KBM-7 (cell line): Measurements from ENCODE around the gene ITIH2.
"Not testable (repeated sequence)": the region's sequence is repeated elsewhere in the genome, so short reads cannot be mapped to it uniquely, and the experiment has no call there.

Experiments used
- DNase-seq: peaks from one replicate; pipeline ENCODE4 v3.0.0-alpha.2; 2015
- in situ Hi-C: fragments of 300-500 bp; cut with MboI; formaldehyde crosslinking; loops from 2 replicates; pipeline ENCODE4 v1.14.3; 2020; ENCODE audit warnings: low sequenced_read_pairs, low pct_unique_long_range_greater_than_20kb, mixed read lengths

ITIH2 gene

DNA sequence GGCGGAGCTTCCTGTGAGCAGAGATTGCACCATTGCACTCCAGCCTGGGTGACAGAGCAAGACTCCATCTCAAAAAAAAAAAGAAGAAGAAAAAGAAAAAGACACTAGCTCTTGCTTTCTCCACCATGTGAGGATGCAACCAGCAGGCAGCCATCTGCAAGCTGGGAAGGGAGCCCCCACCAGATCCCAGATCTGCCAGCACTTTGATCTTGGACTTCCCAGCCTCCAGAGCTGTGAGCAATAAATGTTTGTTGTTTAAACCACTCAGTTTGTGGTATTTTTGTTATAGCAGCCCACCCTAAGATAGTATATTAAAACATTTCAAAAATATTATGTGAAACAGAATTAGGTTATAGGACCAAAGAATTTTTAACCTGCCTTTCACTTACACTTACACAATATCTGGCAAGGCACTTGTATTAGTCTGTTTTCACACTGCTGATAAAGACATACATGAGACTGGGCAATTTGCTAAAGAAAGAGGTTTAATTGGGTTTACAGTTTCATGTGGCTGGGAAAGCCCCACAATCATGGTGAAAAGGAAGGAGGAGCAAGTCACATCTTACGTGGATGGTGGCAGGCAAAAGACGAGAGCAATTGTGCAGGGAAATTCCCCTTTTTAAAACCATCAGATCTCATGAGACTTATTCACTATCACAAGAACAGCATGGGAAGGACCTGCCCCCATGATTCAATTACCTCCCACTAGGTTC is 12.1 kb upstream of the ITIH2 start:
- in situ Hi-C loops, result not testable (repeated sequence)

DNA sequence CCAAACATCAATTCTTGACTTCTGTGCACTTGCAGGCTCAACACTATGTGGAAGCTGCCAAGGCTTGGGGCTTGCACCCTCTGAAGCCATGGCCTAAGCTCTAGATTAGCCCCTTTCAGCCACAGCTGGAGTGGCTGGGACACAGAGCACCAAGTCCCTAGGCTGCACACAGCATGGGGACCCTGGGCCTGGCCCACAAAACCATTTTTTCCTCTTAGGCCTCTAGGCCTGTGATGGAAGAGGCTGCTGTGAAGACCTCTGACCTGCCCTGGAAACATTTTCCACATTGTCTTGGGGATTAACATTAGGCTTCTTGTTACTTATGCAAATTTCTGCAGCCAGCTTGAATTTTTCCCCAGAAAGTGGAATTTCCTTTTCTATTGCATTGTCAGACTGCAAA is 10.7 kb upstream of the ITIH2 start:
- DNase-seq, in situ Hi-C loops: not testable (repeated sequence)

More for the DNA sequence above, 12.1 kb upstream of the ITIH2 start:
- DNase-seq, result not testable (repeated sequence)

DNA sequence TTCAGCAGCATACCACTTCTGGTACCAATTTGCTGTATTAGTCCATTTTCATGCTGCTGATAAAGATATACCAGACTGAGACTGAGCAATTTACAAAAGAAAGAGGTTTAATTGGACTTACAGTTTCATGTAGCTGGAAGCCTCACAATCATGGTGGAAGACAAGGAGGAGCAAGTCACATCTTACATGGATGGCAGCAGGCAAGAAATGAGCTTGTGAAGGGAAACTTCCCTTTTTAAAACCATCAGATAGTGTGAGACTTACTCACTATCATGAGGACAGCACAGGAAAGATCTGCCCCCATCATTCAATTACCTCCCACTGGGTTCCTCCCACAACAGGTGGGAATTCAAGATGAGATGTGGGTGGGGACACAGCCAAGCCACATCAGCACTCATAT is 9.9 kb upstream of the ITIH2 start:
- DNase-seq, in situ Hi-C loops: not testable (repeated sequence)

DNA sequence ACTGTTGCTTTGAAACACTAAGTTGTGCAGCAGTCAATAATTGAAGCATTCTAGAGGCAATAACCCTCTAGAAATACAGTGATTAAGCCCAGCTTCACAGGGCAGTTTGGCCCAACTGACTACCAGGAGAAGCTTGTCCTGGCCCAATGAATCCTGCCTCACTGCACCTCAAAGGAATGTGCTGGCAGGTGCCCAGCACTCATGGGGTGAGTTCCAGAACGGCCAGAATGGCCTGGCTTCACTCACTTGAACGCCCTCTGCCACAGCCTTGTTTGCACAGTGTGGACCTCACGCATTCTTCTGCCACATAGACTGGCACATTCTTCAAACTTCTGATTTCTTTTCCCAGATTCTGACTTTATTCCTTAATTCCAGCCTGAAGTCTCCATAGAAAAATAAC is 6.6 kb upstream of the ITIH2 start:
- in situ Hi-C loops, result no loop called here
- no peak for DNase-seq

DNA sequence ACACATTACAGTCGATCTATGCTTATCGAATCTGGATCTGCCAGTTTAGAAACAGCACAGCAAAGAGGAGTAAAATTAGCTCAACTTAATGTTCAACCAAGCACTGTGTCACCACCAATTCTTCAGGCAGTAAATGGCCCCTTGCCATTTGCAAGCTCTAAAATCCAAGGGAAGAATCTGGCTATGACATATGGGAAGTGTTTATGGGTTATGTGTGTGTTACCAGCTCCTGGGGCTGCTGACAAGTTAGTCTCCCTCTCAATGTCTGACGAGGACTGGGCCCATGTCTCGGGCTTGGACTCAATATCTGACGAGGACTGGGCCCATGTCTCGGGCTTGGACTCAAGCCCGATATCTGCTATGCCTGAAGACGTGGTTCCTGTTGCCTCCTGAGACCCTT is 5.7 kb upstream of the ITIH2 start:
- in situ Hi-C loops, result no loop called here
- DNase-seq, result no peak

DNA sequence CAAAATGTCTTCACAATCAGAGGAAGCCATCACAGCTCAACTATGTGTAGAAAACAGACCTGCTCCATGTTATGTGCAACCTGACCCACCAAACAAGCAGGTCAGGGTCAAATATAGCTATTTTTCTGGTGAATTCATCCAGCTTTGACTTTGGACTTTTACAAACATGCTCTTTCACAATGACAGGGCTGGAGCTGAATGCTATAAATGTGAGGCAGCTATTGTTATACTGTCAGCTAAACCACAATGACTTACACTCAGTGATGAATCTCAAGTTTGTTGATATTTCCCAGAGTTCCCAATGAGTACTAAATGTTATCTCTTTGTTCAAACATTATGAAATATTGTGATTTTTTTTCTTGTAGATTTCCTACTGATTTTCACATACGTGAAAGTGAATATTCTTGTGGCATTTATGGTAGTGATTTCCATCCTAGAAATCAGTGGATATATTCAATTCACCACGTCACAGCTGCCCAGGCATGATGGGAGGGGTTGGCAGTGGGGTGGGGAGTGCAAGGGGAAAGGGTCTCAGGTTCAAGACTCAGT is 2.5 kb upstream of the ITIH2 start:
- in situ Hi-C loops, result no loop called here
- DNase-seq, result no peak

DNA sequence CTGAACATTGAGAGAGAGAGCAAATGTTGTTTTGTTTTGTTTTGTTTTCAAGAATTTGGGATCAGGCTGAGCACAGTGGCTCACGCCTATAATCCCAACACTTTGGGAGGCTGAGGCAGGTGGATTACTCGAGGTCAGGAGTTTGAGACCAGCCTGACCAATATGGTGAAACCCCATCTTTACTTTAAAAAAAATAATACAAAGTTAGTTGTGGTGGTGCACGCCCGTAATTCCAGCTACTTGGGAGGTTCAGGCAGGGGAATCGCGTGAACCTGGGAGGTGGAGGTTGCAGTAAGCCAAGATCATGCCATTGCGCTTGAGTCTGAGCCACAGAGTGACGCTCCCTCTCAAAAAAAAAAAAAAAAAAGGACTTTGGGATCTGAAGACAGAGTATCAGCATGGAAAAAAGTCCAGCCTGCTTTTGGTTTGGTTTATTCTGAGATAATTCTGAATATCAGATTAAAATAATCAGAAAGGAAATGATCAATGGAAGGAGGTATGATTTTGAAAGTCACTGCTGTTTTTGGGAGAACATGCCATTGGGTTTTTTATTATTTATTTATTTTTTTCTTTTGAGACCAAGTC is 1.9 kb upstream of the ITIH2 start:
- in situ Hi-C loops, result no loop called here

DNA sequence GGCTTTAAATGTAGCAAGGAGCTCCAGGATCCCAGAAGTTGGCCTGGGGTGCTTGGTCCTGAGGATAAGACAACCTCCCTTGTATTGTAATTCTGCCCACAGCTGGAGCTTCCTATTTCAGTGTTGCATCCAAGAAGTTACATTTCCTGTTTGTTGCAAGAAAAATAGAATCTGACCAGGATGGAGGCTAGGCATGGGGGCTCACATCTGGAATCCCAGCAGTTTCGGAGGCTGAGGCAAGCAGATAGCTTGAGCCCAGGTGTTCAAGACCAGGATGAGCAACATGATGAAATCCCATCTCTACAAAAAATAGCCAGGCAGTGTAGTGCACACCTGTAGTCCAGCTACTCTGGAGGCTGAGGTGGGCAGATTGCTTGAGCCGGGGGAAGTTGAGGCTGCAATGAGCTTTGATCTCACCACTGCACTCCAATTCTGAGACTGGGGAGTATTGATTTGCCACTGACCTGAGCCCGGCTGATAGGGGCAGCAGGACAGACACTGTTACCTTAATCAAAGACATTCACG is 766 bp upstream of the ITIH2 start:
- DNase-seq, result no peak
- in situ Hi-C loops, result no loop called here

More for the DNA sequence above, 1.9 kb upstream of the ITIH2 start:
- DNase-seq, result no peak

DNA sequence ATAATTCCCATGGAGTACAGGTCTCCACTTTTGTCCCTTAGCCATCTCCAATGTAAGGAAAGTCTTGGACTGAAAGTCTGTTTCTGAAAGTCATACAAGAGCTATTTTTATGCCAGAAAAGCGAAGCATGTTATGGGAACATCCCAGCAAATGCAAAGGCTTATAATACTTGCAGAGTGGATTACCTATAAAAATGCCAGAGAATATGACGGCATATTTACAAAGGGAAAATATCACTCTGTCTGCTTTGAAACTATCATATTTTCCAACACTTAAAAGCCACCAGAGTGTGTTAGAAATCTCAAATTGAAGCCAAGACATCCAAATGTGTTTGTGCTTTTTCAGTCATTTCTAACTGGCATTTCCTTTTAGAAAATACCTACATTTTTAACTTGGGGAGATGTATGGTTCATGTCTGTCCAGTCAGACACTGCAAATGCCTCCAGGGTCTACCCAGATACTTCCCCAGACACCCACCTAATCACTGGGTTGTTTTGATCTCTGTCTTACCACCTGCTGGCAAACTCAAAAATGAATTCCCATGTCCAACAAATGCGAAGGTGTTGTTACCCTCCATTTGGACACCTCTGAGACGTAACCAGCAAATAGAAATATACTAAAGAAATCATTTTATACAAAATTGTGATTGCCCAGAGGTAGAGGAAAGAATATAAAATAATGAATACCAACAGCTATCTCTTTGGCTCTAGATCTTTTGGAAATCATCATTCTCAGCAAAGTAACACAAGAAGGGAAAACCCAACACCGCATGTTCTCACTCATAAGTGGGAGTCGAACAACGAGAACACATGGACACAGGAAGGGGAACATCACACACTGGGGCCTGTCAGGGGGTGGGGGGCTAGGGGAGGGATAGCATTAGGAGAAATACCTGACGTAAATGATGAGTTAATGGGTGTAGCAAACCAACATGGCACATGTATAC is 1.2 kb downstream of the ITIH2 start:
- no peak for DNase-seq
- in situ Hi-C loops, result no loop called here

DNA sequence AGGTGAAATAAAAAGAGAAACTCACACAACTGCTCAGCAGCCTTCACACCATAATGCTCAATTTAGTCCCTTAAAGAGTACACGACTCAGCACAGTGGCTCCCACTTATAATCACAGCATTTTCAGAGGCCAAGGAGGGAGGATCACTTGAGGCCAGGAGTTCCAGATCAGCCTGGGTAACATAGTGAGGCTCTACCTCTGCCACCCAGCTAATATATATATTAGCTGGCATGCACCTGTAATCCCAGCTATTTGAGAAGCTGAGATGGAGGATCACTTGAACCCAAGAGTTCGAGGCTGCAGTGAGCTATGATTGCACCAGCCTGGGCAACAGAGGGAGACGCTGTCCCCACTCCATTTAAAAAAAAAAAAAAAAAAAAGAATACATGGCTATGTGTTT is 2.2 kb downstream of the ITIH2 start:
- no peak for DNase-seq
- in situ Hi-C loops, result no loop called here

DNA sequence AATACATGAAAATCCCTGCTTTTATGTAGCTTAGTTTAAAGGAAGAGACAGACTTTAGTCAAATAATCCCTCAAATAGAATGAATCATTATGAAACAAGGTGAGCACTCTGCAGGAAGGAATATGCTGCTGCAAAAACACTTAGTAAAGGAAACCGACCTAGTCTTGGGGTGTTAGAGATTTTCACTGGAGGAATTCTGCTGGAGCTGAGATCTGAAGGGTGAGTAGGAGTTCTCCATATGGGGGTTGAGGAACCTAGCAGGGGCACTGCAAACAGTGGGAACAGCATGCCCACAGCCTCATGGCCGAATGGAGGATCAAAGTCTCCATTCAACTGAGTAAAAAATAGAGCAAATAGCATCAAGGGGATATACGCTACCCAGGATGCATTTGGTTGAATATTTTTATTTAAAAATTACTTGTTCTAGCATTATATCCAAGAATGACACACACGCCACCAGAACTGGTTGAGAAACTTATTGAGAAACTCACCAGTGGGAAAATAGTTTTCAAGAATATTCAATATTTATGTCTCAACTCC is 3.5 kb downstream of the ITIH2 start:
- no peak for DNase-seq
- in situ Hi-C loops, result no loop called here

DNA sequence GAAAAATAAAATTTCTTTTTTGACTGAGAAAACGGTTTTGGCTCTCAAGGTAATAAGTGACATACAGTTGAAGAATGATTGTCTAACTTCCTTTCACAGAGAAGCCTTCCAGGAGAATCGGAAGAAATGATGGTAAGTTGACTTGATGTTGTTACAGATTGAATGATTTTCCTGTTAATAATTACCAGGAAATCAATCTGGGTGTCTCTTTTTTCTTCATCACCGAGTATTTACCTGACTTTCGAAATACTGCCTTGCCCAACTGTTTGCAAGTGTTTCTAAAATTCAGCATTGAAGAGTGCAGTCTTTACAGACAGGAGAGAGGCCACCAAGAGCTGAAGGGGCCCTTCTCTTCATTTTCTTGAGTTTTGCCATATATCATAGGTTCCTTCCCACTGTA is 4.0 kb downstream of the ITIH2 start:
- no peak for DNase-seq
- in situ Hi-C loops, result no loop called here

DNA sequence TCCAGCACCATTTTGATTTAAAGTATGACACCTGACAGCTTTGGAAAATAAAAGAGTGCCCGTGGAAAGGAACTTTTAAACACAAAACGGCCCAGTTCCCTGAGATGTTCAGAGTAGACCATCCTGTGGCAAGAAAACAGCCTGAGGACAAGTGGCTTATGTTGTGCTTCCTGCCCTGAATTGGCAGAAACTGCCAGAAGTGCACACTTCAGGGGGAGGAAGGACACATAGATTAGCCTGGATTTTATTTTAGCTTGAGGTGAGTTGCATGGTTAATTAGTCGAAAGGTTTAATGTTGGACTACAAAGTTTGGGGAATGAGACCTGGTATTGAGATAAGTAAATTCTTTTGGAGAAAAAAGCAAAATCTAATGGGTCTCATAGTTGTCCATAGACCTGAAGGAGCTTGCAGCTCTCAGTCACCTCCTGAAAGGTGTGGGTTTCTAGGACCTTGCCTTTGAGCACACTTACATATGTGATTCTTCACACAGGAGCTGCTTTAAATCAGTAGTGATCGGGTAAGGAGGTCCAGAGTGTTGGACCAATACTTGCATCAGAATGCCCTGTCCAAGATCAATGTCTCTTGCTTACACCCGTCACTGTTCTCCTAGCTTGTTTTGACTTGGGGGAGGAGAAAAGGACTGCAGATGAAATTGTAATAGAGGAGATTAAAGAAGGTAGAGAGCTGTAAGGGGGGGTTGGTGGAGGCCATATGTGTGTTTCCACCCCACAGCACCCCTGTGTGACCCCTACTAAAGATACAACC is 4.9 kb downstream of the ITIH2 start:
- DNase-seq, result no peak
- in situ Hi-C loops, result no loop called here

DNA sequence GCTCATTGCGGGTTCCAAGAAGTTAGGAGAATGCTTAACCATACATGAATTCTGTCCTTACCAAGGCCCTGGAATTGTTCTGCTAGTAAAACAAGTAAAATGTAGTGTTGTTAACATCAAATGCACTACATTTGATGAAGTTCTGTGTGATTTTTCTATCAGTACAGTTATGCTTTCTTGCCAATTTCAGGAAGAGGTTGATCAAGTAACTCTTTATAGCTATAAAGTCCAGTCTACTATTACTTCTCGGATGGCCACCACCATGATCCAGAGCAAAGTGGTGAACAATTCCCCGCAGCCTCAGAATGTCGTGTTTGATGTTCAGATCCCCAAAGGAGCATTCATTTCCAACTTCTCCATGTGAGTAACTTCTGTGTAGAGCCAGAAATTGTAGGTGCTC is 5.7 kb downstream of the ITIH2 start:
- in situ Hi-C loops, result no loop called here
- no peak for DNase-seq

DNA sequence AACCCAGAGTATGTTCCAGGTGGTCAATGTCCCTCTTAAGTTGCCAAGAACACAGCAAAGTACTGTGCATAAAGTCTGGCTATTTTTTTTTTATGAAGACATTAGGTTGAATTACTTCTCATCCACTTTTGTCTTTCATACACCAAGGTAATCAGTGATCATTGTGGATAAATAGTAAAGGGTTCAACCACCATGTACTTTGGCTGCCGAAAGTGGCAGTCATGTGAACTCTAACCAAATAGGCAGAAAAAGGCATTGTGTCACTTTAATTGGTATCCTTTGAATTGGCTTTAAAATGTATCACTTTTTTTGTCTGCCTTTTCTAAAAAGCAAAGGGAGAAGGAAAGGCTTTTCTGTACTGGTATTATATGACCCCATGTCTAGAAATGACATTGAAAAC is 7.3 kb downstream of the ITIH2 start:
- DNase-seq, result no peak
- in situ Hi-C loops, result no loop called here

DNA sequence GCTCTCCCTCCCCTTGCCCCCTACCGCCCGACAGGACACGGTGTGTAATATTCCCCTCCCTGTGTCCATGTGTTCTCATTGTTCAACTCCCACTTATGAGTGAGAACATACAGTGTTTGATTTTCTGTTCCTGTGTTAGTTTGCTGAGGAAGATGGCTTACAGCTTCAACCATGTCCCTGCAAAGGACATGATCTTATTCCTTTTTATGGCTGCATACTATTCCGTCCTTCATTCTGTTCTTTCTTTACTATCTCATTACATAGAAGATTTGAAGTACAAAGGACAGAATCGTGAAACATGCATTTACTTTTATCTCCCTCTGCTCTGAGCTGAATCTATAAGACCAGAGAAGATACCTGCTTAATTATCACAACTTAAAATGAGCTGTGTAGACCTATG is 8.0 kb downstream of the ITIH2 start:
- DNase-seq, in situ Hi-C loops: not testable (repeated sequence)

DNA sequence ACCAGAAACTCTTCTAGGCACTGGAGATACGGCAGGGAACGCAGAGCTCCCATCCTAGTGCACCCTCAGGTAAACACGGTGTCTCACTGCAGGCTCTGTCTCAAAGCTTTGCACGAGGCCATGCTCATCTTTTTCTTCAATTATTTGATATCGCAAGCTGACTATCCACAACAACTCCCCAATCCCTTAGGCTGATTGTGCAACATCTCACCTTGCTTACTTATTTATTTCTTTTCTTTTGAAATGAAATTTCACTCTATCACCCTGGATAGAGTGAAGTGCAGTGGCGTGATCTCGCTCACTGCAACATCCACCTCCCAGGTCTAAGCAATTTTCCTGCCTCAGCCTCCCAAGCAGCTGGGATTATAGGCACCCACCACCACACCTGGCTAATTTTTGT is 12.4 kb downstream of the ITIH2 start:
- DNase-seq, result no peak

DNA sequence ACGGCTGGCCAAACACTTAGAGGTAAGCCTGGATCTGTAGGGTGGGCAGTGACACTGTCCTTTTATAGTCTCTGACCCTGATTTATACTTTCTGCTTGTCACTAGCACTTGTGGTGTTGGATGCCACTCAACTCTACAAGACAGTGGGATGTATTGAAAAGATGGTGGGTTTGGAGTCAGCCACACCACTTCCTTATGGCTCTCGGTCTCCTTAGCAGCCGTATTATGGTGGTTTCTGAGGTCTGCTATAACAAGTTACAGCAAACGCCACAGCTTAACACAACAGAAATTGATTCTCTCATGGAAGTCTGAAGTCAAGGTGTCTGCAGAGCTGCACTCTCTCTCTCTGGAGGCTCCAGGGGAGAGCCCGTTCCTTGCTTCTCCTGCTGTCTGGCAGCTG is 14.7 kb downstream of the ITIH2 start:
- in situ Hi-C loops, result no loop called here
- DNase-seq, result no peak

More for the DNA sequence above, 12.4 kb downstream of the ITIH2 start:
- in situ Hi-C loops, result no loop called here

DNA sequence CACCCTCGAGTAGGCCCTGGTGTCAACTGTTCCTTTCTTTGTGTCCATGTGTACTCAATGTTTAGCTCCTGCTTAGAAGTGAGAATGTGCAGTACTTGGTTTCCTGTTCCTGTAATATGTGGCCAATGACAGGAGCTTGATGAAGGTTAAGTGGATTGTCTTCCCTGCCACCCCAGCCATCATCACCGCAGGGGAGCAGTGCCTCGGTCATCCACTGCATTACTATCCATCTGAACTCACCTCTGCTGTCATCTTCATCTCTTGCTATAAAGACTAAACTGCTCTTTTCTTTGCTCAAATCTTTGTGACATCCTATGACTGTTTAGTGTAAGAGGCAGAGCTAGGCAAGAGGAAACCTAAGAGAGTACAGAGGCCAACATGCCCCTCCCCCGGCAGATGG is 15.6 kb downstream of the ITIH2 start:
- DNase-seq, result no peak
- in situ Hi-C loops, result no loop called here
